ENCODE results near the gene BSND.

The BSND gene

GRCh38 chr1:54975356-54976108 is 23.2 kb upstream of the BSND start (continued):
- no peak for TF ChIP-seq ZNF561 (tag by site-specific recombination; IDR thresholded peaks at IDR 0.05; ENCODE audit: borderline replicate concordance)
- TF ChIP-seq ZNF416 (tag by site-specific recombination; IDR thresholded peaks at IDR 0.05) = no peak

GRCh38 chr1:54976747-54977146 is 22.0 kb upstream of the BSND start:
- no peaks in the 10 kb centered on the region for H3K36me3 ChIP-seq (ENCODE audit: control insufficient read depth in 2 of 2, insufficient read depth in 1 of 2, low read length in 2 of 2)
- TF ChIP-seq ZNF629 (tag by site-specific recombination; IDR thresholded peaks at IDR 0.05) (no peak), TCF7L2 (IDR thresholded peaks at IDR 0.05; ENCODE audit: borderline replicate concordance, low read depth, low read length) (no peak), ATF2 (tag by site-specific recombination; IDR thresholded peaks at IDR 0.05; ENCODE audit: low read depth) (no peak), ZNF610 (tag by site-specific recombination; IDR thresholded peaks at IDR 0.05; ENCODE audit: borderline replicate concordance) (no peak), ZSCAN23 (tag by site-specific recombination; IDR thresholded peaks at IDR 0.05) (no peak), ZFP3 (tag by site-specific recombination; IDR thresholded peaks at IDR 0.05; ENCODE audit: low read depth) (no peak), ZNF140 (tag by site-specific recombination; IDR thresholded peaks at IDR 0.05) (no peak), OVOL3 (tag by site-specific recombination; IDR thresholded peaks at IDR 0.05) (no peak), ZSCAN16 (tag by site-specific recombination; IDR thresholded peaks at IDR 0.05) (no peak), ZNF132 (tag by site-specific recombination; IDR thresholded peaks at IDR 0.05; ENCODE audit: borderline replicate concordance) (no peak)
- TF ChIP-seq, protein P1, sequence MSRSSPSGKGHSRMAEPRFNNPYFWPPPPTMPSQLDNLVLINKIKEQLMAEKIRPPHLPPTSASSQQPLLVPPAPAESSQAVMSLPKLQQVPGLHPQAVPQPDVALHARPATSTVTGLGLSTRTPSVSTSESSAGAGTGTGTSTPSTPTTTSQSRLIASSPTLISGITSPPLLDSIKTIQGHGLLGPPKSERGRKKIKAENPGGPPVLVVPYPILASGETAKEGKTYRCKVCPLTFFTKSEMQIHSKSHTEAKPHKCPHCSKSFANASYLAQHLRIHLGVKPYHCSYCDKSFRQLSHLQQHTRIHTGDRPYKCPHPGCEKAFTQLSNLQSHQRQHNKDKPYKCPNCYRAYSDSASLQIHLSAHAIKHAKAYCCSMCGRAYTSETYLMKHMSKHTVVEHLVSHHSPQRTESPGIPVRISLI (tag by site-specific recombination; IDR thresholded peaks at IDR 0.05) = no peak
- TF ChIP-seq, protein P2, sequence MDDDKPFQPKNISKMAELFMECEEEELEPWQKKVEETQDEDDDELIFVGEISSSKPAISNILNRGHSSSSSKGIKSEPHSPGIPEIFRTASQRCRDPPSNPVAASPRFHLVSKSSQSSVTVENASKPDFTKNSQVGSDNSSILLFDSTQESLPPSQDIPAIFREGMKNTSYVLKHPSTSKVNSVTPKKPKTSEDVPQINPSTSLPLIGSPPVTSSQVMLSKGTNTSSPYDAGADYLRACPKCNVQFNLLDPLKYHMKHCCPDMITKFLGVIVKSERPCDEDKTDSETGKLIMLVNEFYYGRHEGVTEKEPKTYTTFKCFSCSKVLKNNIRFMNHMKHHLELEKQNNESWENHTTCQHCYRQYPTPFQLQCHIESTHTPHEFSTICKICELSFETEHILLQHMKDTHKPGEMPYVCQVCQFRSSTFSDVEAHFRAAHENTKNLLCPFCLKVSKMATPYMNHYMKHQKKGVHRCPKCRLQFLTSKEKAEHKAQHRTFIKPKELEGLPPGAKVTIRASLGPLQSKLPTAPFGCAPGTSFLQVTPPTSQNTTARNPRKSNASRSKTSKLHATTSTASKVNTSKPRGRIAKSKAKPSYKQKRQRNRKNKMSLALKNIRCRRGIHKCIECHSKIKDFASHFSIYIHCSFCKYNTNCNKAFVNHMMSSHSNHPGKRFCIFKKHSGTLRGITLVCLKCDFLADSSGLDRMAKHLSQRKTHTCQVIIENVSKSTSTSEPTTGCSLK (tag by site-specific recombination; IDR thresholded peaks at IDR 0.05) = no peak
- no peaks in the 10 kb centered on the region; the same call in 1 of the 2 replicates for H3K4me1 ChIP-seq (ENCODE audit: control insufficient read depth, insufficient read depth, low read length)
- ChIA-PET POLR2A (no interaction called here), CTCF (interaction anchor here (0.7 to 3.7 kb wide), 3 partner anchors 15 to 31 kb away, joined by 3 to 16 read pairs (median 13); no protein-coding TSS in a partner anchor)
- H3K9me3 ChIP-seq (ENCODE audit: control insufficient read depth, insufficient read depth, low read depth, low read length) = no peaks in the 10 kb centered on the region
- H3K4me3 ChIP-seq (ENCODE audit: low read depth, low read length) = no peak overlapping the region
- no peak overlapping the region for H3K27ac ChIP-seq (ENCODE audit: extremely low read depth, low read depth, low read length)

DNA sequence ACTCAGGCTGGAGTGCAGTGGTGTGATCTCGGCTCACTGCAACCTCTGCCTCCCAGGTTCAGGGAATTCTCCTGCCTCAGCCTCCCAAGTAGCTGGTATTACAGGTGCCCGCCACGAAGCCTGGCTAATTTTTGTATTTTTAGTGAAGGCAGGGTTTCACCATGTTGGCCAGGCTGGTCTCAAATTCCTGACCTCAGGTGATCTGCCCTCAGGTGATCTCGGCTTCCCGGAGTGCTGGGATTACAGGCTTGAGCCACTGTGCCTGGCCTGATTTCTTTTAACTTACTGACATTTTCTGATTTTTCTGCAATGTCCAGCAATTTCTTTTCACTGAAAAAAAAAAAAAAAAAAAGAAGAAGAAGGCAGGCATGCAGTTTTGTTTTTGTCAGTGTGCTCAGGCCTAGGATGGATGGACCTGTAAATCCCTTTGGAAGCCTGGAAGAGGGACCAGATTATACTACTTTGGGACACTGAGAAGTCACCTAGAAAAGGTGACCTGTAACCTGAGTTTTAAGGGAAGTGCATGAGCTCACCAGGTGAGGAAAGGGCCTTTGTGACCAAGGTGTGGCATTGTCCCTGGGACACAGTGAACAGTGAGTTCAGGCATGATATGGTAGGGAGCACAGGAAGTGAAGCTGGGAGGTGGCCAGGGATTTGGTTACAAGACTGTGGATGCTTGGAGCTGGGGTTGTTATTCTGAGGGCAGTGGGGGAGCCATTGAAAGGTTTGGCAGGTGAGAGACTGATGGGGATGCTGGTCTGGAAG is 21.0 kb upstream of the BSND start:
- ChIA-PET CTCF (interaction anchor here (0.6 to 3.7 kb wide), 8 partner anchors 11 to 440 kb away, joined by 3 to 16 read pairs (median 4); no protein-coding TSS in a partner anchor), POLR2A (no interaction called here)
- H3K9me3 ChIP-seq (ENCODE audit: control insufficient read depth, insufficient read depth, low read depth, low read length) = no peaks in the 10 kb centered on the region
- H3K4me3 ChIP-seq (ENCODE audit: low read depth, low read length) = no peak overlapping the region
- no peaks in the 10 kb centered on the region for H3K36me3 ChIP-seq (ENCODE audit: control insufficient read depth in 2 of 2, insufficient read depth in 1 of 2, low read length in 2 of 2)
- H3K4me1 ChIP-seq (ENCODE audit: control insufficient read depth, insufficient read depth, low read length) = no peaks in the 10 kb centered on the region; the same call in 1 of the 2 replicates
- no peak overlapping the region for H3K27ac ChIP-seq (ENCODE audit: extremely low read depth, low read depth, low read length)
- no peak for TF ChIP-seq ZXDB (tag by site-specific recombination; IDR thresholded peaks at IDR 0.05)
- no peak for TF ChIP-seq ZNF610 (tag by site-specific recombination; IDR thresholded peaks at IDR 0.05; ENCODE audit: borderline replicate concordance)
- TF ChIP-seq ZNF169 (tag by site-specific recombination; IDR thresholded peaks at IDR 0.05) = no peak
- no peak for TF ChIP-seq ZNF302 (tag by site-specific recombination; IDR thresholded peaks at IDR 0.05; ENCODE audit: low read depth)
- TF ChIP-seq ZNF600 (tag by site-specific recombination; IDR thresholded peaks at IDR 0.05) = 0 out of 2 replicates have a peak, but pooled peaks have one; percentile 45
- no peak for TF ChIP-seq TSHZ1 (tag by site-specific recombination; IDR thresholded peaks at IDR 0.05; ENCODE audit: borderline replicate concordance)
- no peak for TF ChIP-seq SETDB1 (IDR thresholded peaks at IDR 0.05; ENCODE audit: insufficient read length, low read length)
- TF ChIP-seq, protein P3, sequence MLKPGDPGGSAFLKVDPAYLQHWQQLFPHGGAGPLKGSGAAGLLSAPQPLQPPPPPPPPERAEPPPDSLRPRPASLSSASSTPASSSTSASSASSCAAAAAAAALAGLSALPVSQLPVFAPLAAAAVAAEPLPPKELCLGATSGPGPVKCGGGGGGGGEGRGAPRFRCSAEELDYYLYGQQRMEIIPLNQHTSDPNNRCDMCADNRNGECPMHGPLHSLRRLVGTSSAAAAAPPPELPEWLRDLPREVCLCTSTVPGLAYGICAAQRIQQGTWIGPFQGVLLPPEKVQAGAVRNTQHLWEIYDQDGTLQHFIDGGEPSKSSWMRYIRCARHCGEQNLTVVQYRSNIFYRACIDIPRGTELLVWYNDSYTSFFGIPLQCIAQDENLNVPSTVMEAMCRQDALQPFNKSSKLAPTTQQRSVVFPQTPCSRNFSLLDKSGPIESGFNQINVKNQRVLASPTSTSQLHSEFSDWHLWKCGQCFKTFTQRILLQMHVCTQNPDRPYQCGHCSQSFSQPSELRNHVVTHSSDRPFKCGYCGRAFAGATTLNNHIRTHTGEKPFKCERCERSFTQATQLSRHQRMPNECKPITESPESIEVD (tag by site-specific recombination; IDR thresholded peaks at IDR 0.05) = no peak

Measured in HEK293 (cell line).